SK-N-SH treated with all-trans-retinoic acid at 6 μM for 48 hours (cell line): ENCODE data around the gene SYCP2.

Experiments
- ARNTL ChIP-seq: fragments of 450-650 bp; formaldehyde crosslinking; IDR thresholded peaks from 2 replicates; pipeline ENCODE4 v1.5.0; 2020; ENCODE audit warnings: low read depth, mild to moderate bottlenecking, moderate library complexity, borderline replicate concordance
- CSDC2 ChIP-seq: fragments of 250-450 bp; sonication (Bioruptor Pico); IDR thresholded peaks from 2 replicates; pipeline ENCODE4 v1.5.0; 2020; ENCODE audit warnings: mild to moderate bottlenecking, moderate library complexity
- CSRNP3 ChIP-seq: fragments of 250-450 bp; sonication (Bioruptor Pico); IDR thresholded peaks from 2 replicates; pipeline ENCODE4 v1.5.1; 2021; ENCODE audit warnings: mild to moderate bottlenecking, moderate library complexity
- OSR1 ChIP-seq: fragments of 250-450 bp; sonication (Bioruptor Pico); IDR thresholded peaks from 2 replicates; pipeline ENCODE4 v1.8.0; 2022; ENCODE audit warnings: moderate library complexity, mild to moderate bottlenecking, inconsistent platforms
- PATZ1 ChIP-seq: fragments of 250-450 bp; sonication (Bioruptor Pico); IDR thresholded peaks from 2 replicates; pipeline ENCODE4 v1.8.0; 2020; ENCODE audit warnings: mild to moderate bottlenecking, moderate library complexity, borderline replicate concordance
- TCF4 ChIP-seq: fragments of 250-450 bp; sonication (Bioruptor Pico); IDR thresholded peaks from 2 replicates; pipeline ENCODE4 v1.8.0; 2021; ENCODE audit warnings: mild to moderate bottlenecking, moderate library complexity, borderline replicate concordance
- ZC3H10 ChIP-seq: fragments of 250-450 bp; sonication (Bioruptor Pico); IDR thresholded peaks from 2 replicates; pipeline ENCODE4 v1.5.1; 2021; ENCODE audit warnings: mild to moderate bottlenecking, moderate library complexity
- ZFP3 ChIP-seq: fragments of 250-450 bp; sonication (Bioruptor Pico); IDR thresholded peaks from 2 replicates; pipeline ENCODE4 v1.5.0; 2020; ENCODE audit warnings: mild to moderate bottlenecking, moderate library complexity
- ZFP30 ChIP-seq: fragments of 450-650 bp; formaldehyde crosslinking; IDR thresholded peaks from 2 replicates; pipeline ENCODE4 v1.5.0; 2022; ENCODE audit warnings: mild to moderate bottlenecking, moderate library complexity
- ZNF8 ChIP-seq: fragments of 450-650 bp; formaldehyde crosslinking; IDR thresholded peaks from 2 replicates; pipeline ENCODE4 v1.5.0; 2020; ENCODE audit warnings: mild to moderate bottlenecking, moderate library complexity
- TF ChIP-seq, protein P1 (sequence below): fragments of 250-450 bp; sonication (Bioruptor Pico); IDR thresholded peaks from 2 replicates; pipeline ENCODE4 v1.8.0; 2021; ENCODE audit warnings: low read depth, mild to moderate bottlenecking, moderate library complexity, borderline replicate concordance

- TF ChIP-seq ZC3H10 (CRISPR knock-in tag), result no peak
- no peak for TF ChIP-seq OSR1
- TF ChIP-seq ZNF8 (CRISPR knock-in tag), result no peak
- TF ChIP-seq CSRNP3 (CRISPR knock-in tag), result no peak
- TF ChIP-seq CSDC2 (CRISPR knock-in tag), result no peak
- no peak for TF ChIP-seq PATZ1
- no peak for TF ChIP-seq ZFP3 (CRISPR knock-in tag)
- TF ChIP-seq ZFP30 (CRISPR knock-in tag), result no peak
- TF ChIP-seq, protein P1, sequence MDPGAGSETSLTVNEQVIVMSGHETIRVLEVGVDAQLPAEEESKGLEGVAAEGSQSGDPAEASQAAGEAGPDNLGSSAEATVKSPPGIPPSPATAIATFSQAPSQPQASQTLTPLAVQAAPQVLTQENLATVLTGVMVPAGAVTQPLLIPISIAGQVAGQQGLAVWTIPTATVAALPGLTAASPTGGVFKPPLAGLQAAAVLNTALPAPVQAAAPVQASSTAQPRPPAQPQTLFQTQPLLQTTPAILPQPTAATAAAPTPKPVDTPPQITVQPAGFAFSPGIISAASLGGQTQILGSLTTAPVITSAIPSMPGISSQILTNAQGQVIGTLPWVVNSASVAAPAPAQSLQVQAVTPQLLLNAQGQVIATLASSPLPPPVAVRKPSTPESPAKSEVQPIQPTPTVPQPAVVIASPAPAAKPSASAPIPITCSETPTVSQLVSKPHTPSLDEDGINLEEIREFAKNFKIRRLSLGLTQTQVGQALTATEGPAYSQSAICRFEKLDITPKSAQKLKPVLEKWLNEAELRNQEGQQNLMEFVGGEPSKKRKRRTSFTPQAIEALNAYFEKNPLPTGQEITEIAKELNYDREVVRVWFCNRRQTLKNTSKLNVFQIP (CRISPR knock-in tag), result no peak
- no peak for TF ChIP-seq ARNTL (CRISPR knock-in tag)
- TF ChIP-seq TCF4, result no peak
These were observed 33.0 kb upstream of the SYCP2 start for GRCh38 chr20:59966428-59966827.
